GM23248 (cell line): ENCODE data around the gene DNAJB12. TPM values are rescaled to one million over a fixed set of nuclear protein-coding genes. Genes with fewer than 3 reads are reported as not detected.

ENCODE experiments used
- DNase-seq: peaks from one replicate; pipeline ENCODE4 v3.0.0-alpha.2; 2015
- H2AFZ ChIP-seq: fragments of 200-600 bp; sonication (generic); 2 replicates; pipeline ENCODE4 v1.6.1; 2016; ENCODE audit warnings: antibody characterized with exemption
- H3F3A ChIP-seq: fragments of 200-600 bp; sonication (generic); 2 replicates; pipeline ENCODE4 v1.6.1; 2016; ENCODE audit warnings: mild to moderate bottlenecking, antibody characterized with exemption, mixed run types; ENCODE audit not compliant: insufficient read depth
- H3K27ac ChIP-seq: fragments of 200-600 bp; sonication (generic); 2 replicates; pipeline ENCODE4 v1.5.1; 2016; ENCODE audit warnings: mild to moderate bottlenecking
- H3K27me3 ChIP-seq: fragments of 200-600 bp; sonication (generic); replicated peaks from 2 replicates; pipeline ENCODE4 v1.6.1; 2016; ENCODE audit warnings: mild to moderate bottlenecking; ENCODE audit not compliant: insufficient read depth
- H3K36me3 ChIP-seq: fragments of 200-600 bp; sonication (generic); 2 replicates; pipeline ENCODE4 v1.6.1; 2016; ENCODE audit warnings: low read depth, mild to moderate bottlenecking
- H3K4me1 ChIP-seq: fragments of 200-600 bp; sonication (generic); 2 replicates; pipeline ENCODE4 v1.6.1; 2016; ENCODE audit warnings: mild to moderate bottlenecking; ENCODE audit not compliant: insufficient read depth
- H3K4me2 ChIP-seq: fragments of 200-600 bp; sonication (generic); one replicate; pipeline ENCODE4 v1.6.1; 2016; ENCODE audit warnings: mild to moderate bottlenecking; ENCODE audit not compliant: unreplicated experiment
- H3K4me3 ChIP-seq: fragments of 200-600 bp; sonication (generic); 2 replicates; pipeline ENCODE4 v1.5.1; 2016; ENCODE audit warnings: mild to moderate bottlenecking
- H3K79me2 ChIP-seq: fragments of 200-600 bp; sonication (generic); 2 replicates; pipeline ENCODE4 v1.6.1; 2016; ENCODE audit warnings: mild to moderate bottlenecking; ENCODE audit not compliant: insufficient read depth
- H3K9ac ChIP-seq: fragments of 200-600 bp; sonication (generic); 2 replicates; pipeline ENCODE4 v1.6.1; 2016; ENCODE audit warnings: mild to moderate bottlenecking
- H3K9me2 ChIP-seq: fragments of 200-600 bp; sonication (generic); 2 replicates; pipeline ENCODE4 v1.6.1; 2016; ENCODE audit warnings: mixed run types, mild to moderate bottlenecking, moderate library complexity; ENCODE audit not compliant: insufficient read depth
- H3K9me3 ChIP-seq: fragments of 200-600 bp; sonication (generic); one replicate; pipeline ENCODE4 v1.6.1; 2017; ENCODE audit warnings: low read depth
- H4K20me1 ChIP-seq: fragments of 200-600 bp; sonication (generic); 2 replicates; pipeline ENCODE4 v1.6.0; 2016; ENCODE audit not compliant: insufficient read depth
- EZH2 ChIP-seq: fragments of 200-600 bp; sonication (generic); IDR thresholded peaks from 2 replicates; pipeline ENCODE4 v1.6.1; 2018; ENCODE audit warnings: antibody characterized with exemption, mild to moderate bottlenecking; ENCODE audit not compliant: insufficient read depth, poor library complexity, severe bottlenecking
- EZH2phosphoT487 ChIP-seq: fragments of 200-600 bp; sonication (generic); IDR thresholded peaks from 2 replicates; pipeline ENCODE4 v1.6.1; 2018; ENCODE audit warnings: antibody characterized with exemption, moderate library complexity, mild to moderate bottlenecking, low read depth; ENCODE audit not compliant: insufficient read depth
- whole genome bisulfite sequencing, 2 experiments: methylation state at CpG; one replicate each; pipeline ENCODE4 v1.1.6; 2015 to 2017; ENCODE audit warnings: low lambda C conversion rate in 2 of 2, low coverage in 1 of 2; ENCODE audit errors: missing lambda C conversion rate in 2 of 2; 5-methylcytosine and 5-hydroxymethylcytosine counted together
- in situ Hi-C: fragments of 300-500 bp; cut with MboI; formaldehyde crosslinking; loops from 2 replicates; pipeline ENCODE4 v1.15.0; 2020
- polyA plus RNA-seq: library from polyadenylated mRNA; unstranded; fragments of >200 nt; fragmentation: Nextera tagmentation; extraction: Ambion mirVana; gene quantifications from 2 replicates; pipeline ENCODE4 v1.2.1, GENCODE V29; 2016
- total RNA-seq: library from RNA; depleted of rRNA; stranded (reverse); fragments of >200 nt; shearing (Covaris generic); gene quantifications from 2 replicates; pipeline ENCODE4 v1.2.3, GENCODE V29; 2014

DNAJB12 gene
- total and polyA plus RNA-seq, 2 experiments from 2014 or later: 28.4 to 32.0 TPM

DNA sequence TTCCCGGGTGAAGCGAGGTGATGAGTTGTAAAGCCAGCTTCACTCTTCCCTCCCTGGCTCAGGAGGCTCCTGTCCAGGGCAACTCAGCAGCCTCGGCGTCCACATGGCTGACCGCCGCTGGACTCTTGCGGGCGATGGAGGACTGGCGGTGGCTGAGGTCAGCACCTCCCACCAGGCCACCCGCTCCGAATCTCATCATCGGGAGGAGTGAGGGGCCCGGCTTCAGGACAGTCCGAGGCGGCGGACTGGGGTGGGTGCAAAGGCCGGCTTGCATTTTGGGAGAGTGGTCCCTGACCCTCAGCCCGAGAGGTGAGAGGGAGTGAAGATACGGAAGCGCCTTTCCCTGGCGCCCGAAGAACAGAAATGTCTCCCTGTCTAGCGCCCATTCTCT lies 759 bp downstream of the DNAJB12 start:
- 1 to 2% methylated on average over 23 of the region's 23 CpGs for WGBS, 2 experiments
- Histone ChIP-seq H3K36me3 (no peaks in the 10 kb centered on the region), H3K4me3 (peak overlapping the region; percentile 98), H3K27ac (peak overlapping the region; percentile 98), H3K4me2 (peak overlapping the region; percentile 95), H3K9me3 (no peaks in the 10 kb centered on the region), H3F3A (no peaks in the 10 kb centered on the region), H4K20me1 (no peaks in the 10 kb centered on the region), H3K9me2 (no peaks in the 10 kb centered on the region), H3K4me1 (peaks cover 11% of the 10 kb centered on the region), H3K79me2 (peaks cover 51% of the 10 kb centered on the region), H3K9ac (peak overlapping the region; percentile 97), H3K27me3 (no peaks in the 10 kb centered on the region), H2AFZ (peak overlapping the region; percentile 88)
- no peak for TF ChIP-seq EZH2
- no peak for TF ChIP-seq EZH2phosphoT487
- in situ Hi-C loops: no loop called here
- DNase-seq: peak; percentile 68

DNA sequence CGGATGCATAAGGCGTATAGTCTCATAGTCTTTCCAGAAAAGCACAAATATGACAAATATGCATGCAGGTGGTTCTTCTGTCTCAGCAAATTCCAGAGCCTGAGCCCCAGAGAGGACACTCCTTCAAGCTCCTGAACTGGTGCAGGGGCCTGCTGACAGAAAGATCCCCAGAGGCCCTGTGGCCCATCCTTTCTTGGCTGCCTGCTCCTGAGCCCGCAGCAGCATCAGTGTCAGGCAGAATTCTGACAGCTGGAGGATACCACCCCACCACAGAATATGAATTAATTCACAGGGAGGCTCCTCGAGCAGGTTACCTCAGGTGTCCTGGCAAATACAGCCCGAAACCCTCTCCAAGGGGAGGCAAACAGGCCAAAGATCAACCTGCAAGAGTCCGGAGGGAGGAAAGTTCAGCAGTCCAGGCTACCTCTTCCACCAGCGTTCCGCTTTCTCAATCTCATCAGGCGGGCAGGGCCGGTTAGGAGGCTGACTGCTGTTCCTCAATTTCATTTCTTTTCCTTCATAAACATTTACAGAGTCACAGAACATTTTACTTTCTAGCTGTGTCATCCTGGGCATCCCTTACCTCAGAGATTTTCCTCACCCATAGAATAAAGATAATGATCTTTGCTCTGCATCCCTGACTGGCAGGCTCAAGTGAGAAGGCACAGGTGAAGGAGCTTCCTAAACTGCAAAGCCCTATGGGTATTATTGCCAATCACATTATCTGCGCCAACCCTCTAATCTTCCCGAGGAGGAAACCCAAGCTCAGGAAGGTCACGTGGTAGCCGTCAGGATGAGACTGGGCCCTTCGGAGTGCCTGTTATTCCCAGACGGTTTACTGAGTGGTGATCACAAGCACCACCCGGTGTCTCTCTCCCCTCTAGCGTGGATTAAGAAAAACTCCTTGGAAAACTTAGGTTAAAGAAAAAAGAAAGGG lies 1.4 kb downstream of the DNAJB12 start:
- Histone ChIP-seq H3K9me2 (no peaks in the 10 kb centered on the region), H3K9ac (peak overlapping the region; percentile 97), H3F3A (no peaks in the 10 kb centered on the region), H2AFZ (peak overlapping the region; percentile 88), H3K79me2 (peaks cover 58% of the 10 kb centered on the region), H3K4me2 (peak overlapping the region; percentile 95), H3K4me1 (peaks cover 11% of the 10 kb centered on the region), H4K20me1 (no peaks in the 10 kb centered on the region), H3K9me3 (no peaks in the 10 kb centered on the region), H3K27ac (peak overlapping the region; percentile 98), H3K36me3 (no peaks in the 10 kb centered on the region), H3K27me3 (no peaks in the 10 kb centered on the region), H3K4me3 (peak overlapping the region; percentile 98)
- 34 to 35% methylated on average over 18 of the region's 18 CpGs for WGBS, 2 experiments
- peak; percentile 71 for DNase-seq
- TF ChIP-seq EZH2: no peak
- TF ChIP-seq EZH2phosphoT487: no peak
- in situ Hi-C loops: no loop called here

DNA sequence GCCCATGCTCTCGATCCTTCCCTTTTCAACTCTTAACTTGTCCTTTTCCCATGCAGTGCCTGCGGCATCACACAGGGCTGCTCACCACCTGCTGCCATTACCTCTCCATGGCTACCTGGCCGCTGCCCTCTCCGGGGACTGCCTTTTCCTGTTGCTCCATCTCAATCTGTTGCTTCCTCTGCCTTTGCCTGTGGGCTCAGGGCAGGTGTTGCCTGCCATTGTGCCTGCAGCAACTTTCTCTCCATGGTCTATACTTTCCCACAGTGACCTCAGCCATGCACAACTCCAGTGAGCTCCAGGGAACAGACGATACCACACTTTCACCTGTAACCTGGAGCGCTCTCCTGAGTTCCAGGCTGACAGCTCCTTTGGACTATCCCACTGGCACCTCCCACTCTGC lies 3.2 kb downstream of the DNAJB12 start:
- TF ChIP-seq EZH2phosphoT487 (no peak), EZH2 (no peak)
- no peaks in the 10 kb centered on the region for H3K9me2 ChIP-seq
- 97 to 99% methylated on average over 6 of the region's 6 CpGs for WGBS, 2 experiments
- H3K4me3 ChIP-seq: no peak overlapping the region
- in situ Hi-C loops: no loop called here
- H2AFZ ChIP-seq: no peak overlapping the region
- H3K36me3 ChIP-seq: no peaks in the 10 kb centered on the region
- H3K4me2 ChIP-seq: no peak overlapping the region
- no peaks in the 10 kb centered on the region for H3K27me3 ChIP-seq
- no peaks in the 10 kb centered on the region for H4K20me1 ChIP-seq
- peaks cover 76% of the 10 kb centered on the region for H3K79me2 ChIP-seq
- DNase-seq: no peak
- no peak overlapping the region for H3K9ac ChIP-seq
- H3F3A ChIP-seq: no peaks in the 10 kb centered on the region
- H3K4me1 ChIP-seq: peaks cover 11% of the 10 kb centered on the region
- H3K9me3 ChIP-seq: no peaks in the 10 kb centered on the region
- H3K27ac ChIP-seq: no peak overlapping the region

DNA sequence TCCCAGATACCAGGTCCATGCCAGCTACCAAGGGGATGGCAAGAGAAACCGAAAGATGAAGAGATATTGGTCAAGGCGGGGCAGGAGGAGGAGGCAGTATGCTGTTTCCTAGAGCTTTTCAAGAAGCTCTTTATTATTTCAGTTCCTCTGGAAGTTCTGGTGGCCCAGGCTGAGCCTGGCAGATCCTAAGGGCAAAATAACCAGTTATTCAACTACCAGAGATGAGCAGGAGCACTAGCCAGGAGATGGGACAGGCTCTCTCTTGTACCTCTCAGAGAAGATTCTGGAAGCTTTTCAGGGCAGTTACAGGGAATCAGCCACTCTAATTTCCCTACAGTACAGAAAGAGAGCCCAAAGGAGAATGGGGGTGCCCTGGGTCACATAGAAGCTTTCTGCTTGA lies 5.3 kb downstream of the DNAJB12 start:
- Histone ChIP-seq H3F3A (no peaks in the 10 kb centered on the region), H2AFZ (no peak overlapping the region), H3K36me3 (no peaks in the 10 kb centered on the region), H3K27me3 (no peaks in the 10 kb centered on the region), H4K20me1 (no peaks in the 10 kb centered on the region), H3K4me1 (peaks cover 11% of the 10 kb centered on the region), H3K9ac (no peak overlapping the region), H3K9me2 (no peaks in the 10 kb centered on the region), H3K4me3 (no peak overlapping the region), H3K79me2 (peaks cover 90% of the 10 kb centered on the region), H3K4me2 (no peak overlapping the region), H3K9me3 (no peaks in the 10 kb centered on the region), H3K27ac (no peak overlapping the region)
- in situ Hi-C loops: no loop called here
- 73 to 84% methylated on average over 2 of the region's 2 CpGs for WGBS, 2 experiments
- DNase-seq: no peak
- no peak for TF ChIP-seq EZH2phosphoT487
- no peak for TF ChIP-seq EZH2
